CD14-positive monocyte (primary cell): ENCODE results near the gene CLTCL1. TPM values are rescaled to one million over a fixed set of nuclear protein-coding genes. Genes with fewer than 3 reads are reported as not detected.

ENCODE experiments used
- DNase-seq, 3 donors: peaks; one replicate each; pipeline ENCODE4 v3.0.0-alpha.2; 2011 to 2022
- H2AFZ ChIP-seq: 2 replicates; pipeline ENCODE4 v1.6.0; 2012; ENCODE audit warnings: mild to moderate bottlenecking, low read depth, low read length, inconsistent platforms; ENCODE audit not compliant: insufficient read depth, poor library complexity, severe bottlenecking
- H3K27ac ChIP-seq, 2 donors: 1 replicate in 1 of 2; 2 replicates in 1 of 2; pipeline ENCODE4 v1.5.1; 2012 to 2013; ENCODE audit warnings: low read length in 2 of 2, control low read depth in 1 of 2, inconsistent platforms in 1 of 2, low read depth in 1 of 2, mild to moderate bottlenecking in 1 of 2
- H3K27me3 ChIP-seq, 2 donors: one replicate each; pipeline versions ENCODE4 v1.6.0 to v1.6.1; 2011 to 2013; ENCODE audit warnings: low read length in 2 of 2; ENCODE audit not compliant: control insufficient read depth in 2 of 2, insufficient read depth in 2 of 2
- H3K36me3 ChIP-seq, 2 donors: replicated peaks in 1 of 2; 1 replicate in 1 of 2; 2 replicates in 1 of 2; pipeline versions ENCODE4 v1.5.1 to v1.6.1; 2012 to 2013; ENCODE audit warnings: low read length in 2 of 2, control low read depth in 1 of 2, inconsistent platforms in 1 of 2, mild to moderate bottlenecking in 1 of 2; ENCODE audit not compliant: insufficient read depth in 2 of 2, control insufficient read depth in 1 of 2
- H3K4me1 ChIP-seq, 2 donors: 1 replicate in 1 of 2; 2 replicates in 1 of 2; pipeline versions ENCODE4 v1.5.1 to v1.6.1; 2012 to 2013; ENCODE audit warnings: low read length in 2 of 2, control low read depth in 1 of 2, inconsistent platforms in 1 of 2, mild to moderate bottlenecking in 1 of 2, moderate library complexity in 1 of 2; ENCODE audit not compliant: insufficient read depth in 2 of 2, control insufficient read depth in 1 of 2
- H3K4me2 ChIP-seq: replicated peaks from 2 replicates; pipeline ENCODE3; 2012; ENCODE audit warnings: low read length, moderate library complexity, mild to moderate bottlenecking; ENCODE audit not compliant: poor library complexity, severe bottlenecking; ENCODE audit errors: extremely low read depth
- H3K4me3 ChIP-seq, 3 experiments: fragments of 200-600 bp in 1 of 3; sonication (generic) in 1 of 3; replicated peaks in 1 of 3; 1 replicate in 2 of 3; 2 replicates in 1 of 3; pipeline ENCODE4 v1.5.1; 2011 to 2013; ENCODE audit warnings: low read length in 3 of 3, mild to moderate bottlenecking in 3 of 3, control low read depth in 2 of 3, low read depth in 2 of 3, inconsistent platforms in 1 of 3, moderate library complexity in 1 of 3
- H3K79me2 ChIP-seq: 2 replicates; pipeline ENCODE4 v1.6.0; 2012; ENCODE audit warnings: mild to moderate bottlenecking, control low read depth, inconsistent platforms, low read length, moderate library complexity; ENCODE audit not compliant: insufficient read depth
- H3K9ac ChIP-seq: 2 replicates; pipeline ENCODE4 v1.6.0; 2017; ENCODE audit warnings: low read length, mild to moderate bottlenecking; ENCODE audit not compliant: insufficient read depth, poor library complexity, severe bottlenecking
- H3K9me3 ChIP-seq, 2 donors: replicated peaks in 1 of 2; 1 replicate in 1 of 2; 2 replicates in 1 of 2; pipeline versions ENCODE4 v1.5.1 to v1.6.1; 2012 to 2013; ENCODE audit warnings: low read length in 2 of 2, control low read depth in 1 of 2; ENCODE audit not compliant: control insufficient read depth in 1 of 2, insufficient read depth in 1 of 2
- H4K20me1 ChIP-seq: 2 replicates; pipeline ENCODE4 v1.6.0; 2012; ENCODE audit warnings: mild to moderate bottlenecking, low read length, control low read depth, moderate library complexity; ENCODE audit not compliant: insufficient read depth
- H3K27ac Mint-ChIP-seq, 7 donors: one replicate each; pipeline ENCODE4 v1.8.0; 2020; ENCODE audit warnings: mild to moderate bottlenecking in 7 of 7, mixed read lengths in 7 of 7, moderate library complexity in 6 of 7, inconsistent platforms in 2 of 7
- H3K27me3 Mint-ChIP-seq, 3 donors: one replicate each; pipeline ENCODE4 v1.8.0; 2021 to 2022; ENCODE audit warnings: low read depth in 3 of 3, mild to moderate bottlenecking in 3 of 3, mixed read lengths in 3 of 3, moderate library complexity in 3 of 3, inconsistent platforms in 1 of 3
- H3K36me3 Mint-ChIP-seq, 2 donors: one replicate each; pipeline ENCODE4 v1.8.0; 2020; ENCODE audit warnings: mixed read lengths in 2 of 2, inconsistent platforms in 1 of 2, mild to moderate bottlenecking in 1 of 2
- H3K4me1 Mint-ChIP-seq: one replicate; pipeline ENCODE4 v1.8.0; 2020; ENCODE audit warnings: mild to moderate bottlenecking, mixed read lengths
- H3K4me3 Mint-ChIP-seq, 2 donors: one replicate each; pipeline ENCODE4 v1.8.0; 2020; ENCODE audit warnings: mild to moderate bottlenecking in 2 of 2, mixed read lengths in 2 of 2, moderate library complexity in 1 of 2
- H3K9me3 Mint-ChIP-seq, 7 donors: one replicate each; pipeline ENCODE4 v1.8.0; 2020 to 2022; ENCODE audit warnings: mixed read lengths in 7 of 7, mild to moderate bottlenecking in 6 of 7, moderate library complexity in 6 of 7, inconsistent platforms in 2 of 7
- CTCF ChIP-seq: fragments of 200-600 bp; IDR thresholded peaks from one replicate; pipeline ENCODE4 v1.8.0; 2022; ENCODE audit warnings: antibody characterized with exemption, mild to moderate bottlenecking
- WGBS: methylation state at CpG from one replicate; pipeline ENCODE4 v1.1.5; 2013; ENCODE audit warnings: missing lambda C conversion rate; ENCODE audit not compliant: insufficient coverage; 5-methylcytosine and 5-hydroxymethylcytosine counted together
- intact Hi-C, 2 donors: fragments of 100-400 bp; cut with micrococcal nuclease; formaldehyde crosslinking; loops; one replicate each; pipeline versions ENCODE4 v1.15.0 to v1.15.1; 2023
- polyA plus RNA-seq, 3 donors: library from polyadenylated mRNA; depleted of rRNA in 1 of 3; unstranded in 2 of 3; stranded (reverse) in 1 of 3; fragments of 300-500 nt in 2 of 3; fragments of >200 nt in 1 of 3; fragmentation: Illumina TruSeq in 2 of 3; gene quantifications; 1 replicate in 2 of 3; 2 replicates in 1 of 3; pipeline ENCODE4 v1.2.3, GENCODE V29; 2012 to 2021
- small RNA-seq: library from RNA; depleted of rRNA; stranded (forward); fragments of <200 nt; gene quantifications from one replicate; pipeline ENCODE3, GENCODE V24; 2012; ENCODE audit warnings: low read depth; ENCODE audit not compliant: insufficient read length

Gene CLTCL1
- polyA plus RNA-seq, 3 donors = 5.1 to 17.0 (median 6.1) TPM

GRCh38 chr22:19129871-19130270 is 161.6 kb downstream of the CLTCL1 start:
- 98% methylated on average over 7 of the region's 8 CpGs for WGBS
- no peak overlapping the region for H3K4me3 ChIP-seq
- no peak overlapping the region for H3K27ac Mint-ChIP-seq

More at GRCh38 chr22:19129871-19130270, 161.6 kb downstream of the CLTCL1 start:
- Mint-ChIP-seq H3K27me3 (peaks cover 0 to 3% (median 2%) of the 10 kb centered on the region in 3 donors), H3K9me3 (peaks cover 0 to 3% (median 0%) of the 10 kb centered on the region in 7 donors), H3K4me1 (peaks cover 1% of the 10 kb centered on the region), H3K4me3 (no peak overlapping the region), H3K36me3 (peaks cover 34 to 39% of the 10 kb centered on the region in 2 donors)
- peaks cover 36 to 42% of the 10 kb centered on the region in 2 donors for H3K36me3 ChIP-seq
- H3K79me2 ChIP-seq = no peaks in the 10 kb centered on the region
- no peak for DNase-seq
- no peak overlapping the region for H2AFZ ChIP-seq
- H3K9ac ChIP-seq = no peak overlapping the region
- intact Hi-C loops = no loop called here
- H3K27me3 ChIP-seq = no peaks in the 10 kb centered on the region
- H3K4me2 ChIP-seq = no peak overlapping the region
- no peaks in the 10 kb centered on the region for H3K4me1 ChIP-seq
- no peak for TF ChIP-seq CTCF
- H4K20me1 ChIP-seq = no peaks in the 10 kb centered on the region
- no peaks in the 10 kb centered on the region for H3K9me3 ChIP-seq
- H3K27ac ChIP-seq = no peak overlapping the region

Small RNA genes lying within 50 kb of the gene (small RNA-seq; reads per million reads assigned to genes)
- gene AC000081.1 (not detected), gene RF00398 (not detected)

Other genes with a start within 250 kb of the CLTCL1 start
- gene DGCR2, start 169.3 kb downstream of the CLTCL1 start, polyA plus RNA-seq = 10 to 100 TPM; 28.9 to 37.0 (median 36.2) TPM
- gene TSSK2, start 160.4 kb downstream of the CLTCL1 start, polyA plus RNA-seq = under 1 TPM in 1 of 3 donors, not detected in 2; 0.04 TPM
- gene ESS2, start 147.1 kb downstream of the CLTCL1 start, polyA plus RNA-seq = 10 to 100 TPM in 1 of 3 donors, 1 to 10 TPM in 2; 4.0 to 18.0 (median 5.5) TPM
- gene GSC2, start 141.4 kb downstream of the CLTCL1 start, polyA plus RNA-seq = not detected
- 10 to 100 TPM; 15.2 to 37.4 (median 35.1) TPM for gene SLC25A1, start 113.0 kb downstream of the CLTCL1 start, polyA plus RNA-seq
- gene HIRA, start 140.0 kb upstream of the CLTCL1 start, polyA plus RNA-seq = 10 to 100 TPM in 1 of 3 donors, 1 to 10 TPM in 2; 1.8 to 20.7 (median 2.6) TPM
- gene MRPL40, start 140.8 kb upstream of the CLTCL1 start, polyA plus RNA-seq = 10 to 100 TPM in 2 of 3 donors, 1 to 10 TPM in 1; 9.2 to 61.4 (median 48.4) TPM
- 10 to 100 TPM; 21.2 to 40.3 (median 38.4) TPM for gene C22orf39, start 156.0 kb upstream of the CLTCL1 start, polyA plus RNA-seq
- gene UFD1, start 187.5 kb upstream of the CLTCL1 start, polyA plus RNA-seq = 10 to 100 TPM; 57.0 to 82.5 (median 68.5) TPM
- gene CDC45, start 188.2 kb upstream of the CLTCL1 start, polyA plus RNA-seq = under 1 TPM in 1 of 3 donors, not detected in 2; 0.04 TPM
- gene CLDN5, start 232.7 kb upstream of the CLTCL1 start, polyA plus RNA-seq = under 1 TPM; 0.05 to 0.35 (median 0.27) TPM